GM10847 (cell line): ENCODE results near the gene KNDC1.

ENCODE experiments used
- POLR2A ChIP-seq: IDR thresholded peaks from 2 replicates; pipeline ENCODE4 v1.6.1; 2011; ENCODE audit not compliant: insufficient read length; ENCODE audit errors: extremely low read depth

KNDC1 gene

DNA sequence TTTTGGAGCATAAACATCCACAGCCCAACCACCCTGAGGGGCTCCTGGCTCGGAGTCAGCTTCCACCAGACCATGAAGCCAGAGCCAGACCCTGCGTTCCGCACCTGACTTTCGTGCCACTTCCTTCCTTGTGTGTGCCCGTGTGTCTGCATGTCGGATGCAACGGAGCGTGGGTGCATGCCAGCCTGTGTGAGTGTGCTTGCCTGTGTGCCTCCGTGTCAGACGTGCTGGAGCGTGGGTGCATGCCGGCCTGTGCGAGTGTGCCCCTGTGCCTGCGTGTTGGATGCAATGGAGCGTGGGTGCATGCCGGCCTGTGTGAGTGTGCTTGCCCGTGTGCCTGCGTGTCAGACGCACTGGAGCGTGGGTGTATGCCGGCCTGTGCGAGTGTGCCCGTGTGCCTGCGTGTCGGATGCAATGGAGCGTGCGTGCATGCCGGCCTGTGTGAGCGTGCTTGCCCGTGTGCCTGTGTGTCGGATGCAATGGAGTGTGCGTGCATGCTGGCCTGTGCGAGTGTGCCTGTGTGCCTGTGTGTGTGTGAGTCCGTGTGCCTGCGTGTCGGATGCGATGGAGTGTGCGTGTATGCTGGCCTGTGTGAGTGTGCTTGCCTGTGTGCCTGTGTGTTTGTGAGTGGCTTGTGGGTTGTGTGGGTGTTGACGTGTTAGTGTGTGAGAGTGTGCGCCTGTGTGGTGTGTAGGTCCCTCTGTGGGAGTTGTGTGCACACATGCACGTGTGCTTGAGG is 28.1 kb upstream of the KNDC1 start:
- no peak for TF ChIP-seq POLR2A

GRCh38 chr10:133132473-133133291 is 27.3 kb upstream of the KNDC1 start:
- TF ChIP-seq POLR2A = no peak

GRCh38 chr10:133133471-133134231 is 26.4 kb upstream of the KNDC1 start:
- no peak for TF ChIP-seq POLR2A

DNA sequence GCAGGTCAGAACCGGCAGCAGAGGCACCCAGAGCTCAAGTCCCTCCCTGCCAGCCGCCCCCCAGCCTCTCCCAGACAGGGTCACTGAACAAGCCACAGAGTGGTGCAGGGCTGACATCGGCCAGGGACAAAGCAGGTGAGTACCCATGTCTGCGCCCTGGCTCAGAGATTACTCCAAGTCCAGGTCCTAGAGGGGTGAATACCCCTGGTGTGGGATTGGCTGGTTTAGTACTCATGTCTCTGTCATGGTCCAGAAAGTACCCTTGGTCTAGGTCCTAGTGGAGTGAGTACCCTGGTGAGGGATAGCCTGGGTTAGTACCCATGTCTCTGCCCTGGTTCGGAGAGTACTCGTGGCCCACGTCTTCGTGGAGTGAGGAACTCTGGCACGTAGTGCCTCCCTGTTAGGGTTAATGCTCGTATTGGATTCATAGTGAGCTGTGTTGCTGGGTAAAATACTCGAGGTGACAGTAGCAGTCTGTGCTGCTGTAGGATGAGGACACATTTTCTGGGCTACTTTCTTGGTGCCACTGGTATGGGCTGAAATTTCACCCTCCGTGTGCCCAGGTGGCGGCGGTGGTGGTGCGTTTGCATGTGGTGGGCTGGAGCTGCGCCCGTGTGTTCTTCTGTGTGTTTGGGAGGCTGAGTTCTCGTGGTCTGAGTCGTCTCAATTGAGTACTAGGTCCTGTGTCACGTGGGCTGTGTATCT is 25.5 kb upstream of the KNDC1 start:
- no peak for TF ChIP-seq POLR2A

DNA sequence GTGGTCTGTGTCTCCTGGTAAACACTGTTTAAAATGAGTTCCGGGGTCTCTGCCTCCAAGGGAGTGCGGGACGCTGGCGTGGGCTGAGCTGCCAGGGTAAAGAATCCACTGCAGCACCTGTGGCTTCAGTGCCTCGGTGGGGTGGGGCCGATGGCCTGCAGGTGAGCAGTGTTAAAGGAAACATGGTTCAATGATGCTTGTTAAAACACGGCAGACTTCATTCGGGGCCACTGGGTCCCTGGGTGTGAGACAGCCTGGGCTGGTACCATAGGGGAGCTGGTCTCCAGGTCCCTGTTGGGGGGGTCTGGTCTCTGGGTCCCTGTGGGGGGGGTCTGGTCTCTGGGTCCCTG is 24.9 kb upstream of the KNDC1 start:
- TF ChIP-seq POLR2A = no peak

- no peak for TF ChIP-seq POLR2A
Measured at GRCh38 chr10:133139551-133140065, 20.4 kb upstream of the KNDC1 start.

DNA sequence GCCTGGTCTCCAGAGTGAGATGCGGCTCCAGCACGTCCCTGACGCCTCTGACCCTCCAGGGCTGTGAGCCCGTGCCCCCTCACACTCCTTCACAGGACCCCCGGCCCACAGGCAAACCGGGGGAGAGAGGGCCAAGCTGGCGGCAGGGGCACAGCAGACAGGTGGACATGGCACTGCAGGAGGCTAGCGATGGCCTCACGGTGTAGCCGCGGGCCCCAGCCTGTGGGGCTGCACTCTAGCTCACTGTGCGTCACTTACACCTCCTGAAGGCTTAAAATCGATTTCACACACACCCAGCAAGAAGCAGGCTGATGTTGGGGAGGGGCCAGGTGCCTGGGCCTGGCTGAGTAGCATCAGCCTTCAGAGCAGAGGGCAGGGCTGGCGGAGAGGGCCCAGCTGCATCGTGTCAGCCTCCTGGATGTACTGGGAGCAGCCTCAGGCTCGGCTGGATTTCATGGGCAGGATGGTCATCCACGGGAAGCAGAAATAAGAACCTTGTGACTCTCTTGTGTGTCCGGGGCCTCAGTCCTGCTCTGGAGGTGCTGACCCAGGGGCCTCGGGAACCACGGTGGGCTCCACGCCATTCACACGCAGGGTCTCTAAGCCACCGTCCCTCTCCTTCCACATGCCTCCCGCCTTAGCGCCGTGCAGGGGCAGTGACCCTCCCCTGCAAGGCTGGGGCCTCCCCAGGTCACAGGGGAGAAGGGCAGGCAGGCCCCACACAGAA is 19.4 kb upstream of the KNDC1 start:
- no peak for TF ChIP-seq POLR2A

DNA sequence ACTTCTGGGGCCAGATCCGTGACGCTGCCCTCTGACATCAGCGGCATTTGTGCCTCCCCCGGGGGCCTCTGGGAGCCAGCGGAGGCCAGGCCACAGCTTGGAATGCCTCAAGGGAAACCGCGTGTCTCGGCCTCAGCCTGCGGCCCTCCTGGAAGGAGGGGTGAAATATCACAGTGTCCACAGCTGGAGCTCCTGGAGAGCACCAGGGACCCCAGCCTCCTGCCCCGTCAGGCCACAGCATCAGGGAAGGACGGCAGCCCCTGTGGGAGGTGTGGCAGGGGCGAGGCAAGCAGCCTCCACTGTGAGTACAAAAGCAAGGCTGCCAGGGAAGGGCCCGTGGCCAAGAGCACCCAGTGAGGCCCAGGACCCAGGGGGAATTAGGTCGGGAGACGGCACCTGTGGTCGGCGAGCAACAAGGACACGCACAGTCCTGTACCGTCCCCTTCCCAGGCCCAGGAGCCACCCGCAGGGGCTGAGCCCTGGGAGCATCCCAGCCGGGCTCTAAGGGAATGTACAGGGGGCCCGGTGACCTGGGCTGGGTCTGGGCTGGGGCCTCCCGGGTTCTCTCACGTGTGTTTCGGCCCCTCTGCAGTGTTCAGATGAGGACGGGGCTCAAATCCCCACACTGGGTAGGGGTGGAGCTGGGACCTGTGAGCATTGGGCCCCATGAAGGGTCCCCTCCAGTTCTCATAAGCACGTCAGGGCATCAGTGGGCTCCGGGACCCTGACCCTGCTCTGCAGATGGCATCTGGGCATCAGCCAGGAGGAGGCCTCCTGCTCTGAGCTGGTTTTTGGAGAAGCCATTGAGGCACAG is 18.7 kb upstream of the KNDC1 start:
- no peak for TF ChIP-seq POLR2A

- TF ChIP-seq POLR2A = no peak
Measured at GRCh38 chr10:133141958-133142340, 18.1 kb upstream of the KNDC1 start.

GRCh38 chr10:133142523-133143199 is 17.4 kb upstream of the KNDC1 start:
- no peak for TF ChIP-seq POLR2A

- TF ChIP-seq POLR2A = no peak
Measured at GRCh38 chr10:133143200-133143533, 16.9 kb upstream of the KNDC1 start.

DNA sequence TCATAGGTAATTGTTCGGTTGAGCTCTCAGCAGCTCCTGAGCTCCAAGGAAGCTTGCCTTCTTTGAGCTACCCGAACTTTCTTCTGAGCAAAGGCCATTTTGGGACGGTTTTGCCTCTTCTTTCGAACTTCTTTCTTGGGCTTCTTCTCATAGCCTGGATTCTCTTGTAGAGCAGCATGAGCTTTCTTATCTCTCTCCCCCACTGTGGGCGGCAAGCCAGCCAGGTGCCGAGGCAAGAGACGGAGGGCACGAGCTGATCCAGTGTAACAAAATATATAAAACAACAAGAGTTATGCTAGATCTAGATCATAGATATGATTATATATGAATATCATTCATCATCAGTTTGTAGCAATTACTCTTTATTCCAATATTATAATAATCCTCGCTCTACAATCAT is 16.5 kb upstream of the KNDC1 start:
- TF ChIP-seq POLR2A = no peak

DNA sequence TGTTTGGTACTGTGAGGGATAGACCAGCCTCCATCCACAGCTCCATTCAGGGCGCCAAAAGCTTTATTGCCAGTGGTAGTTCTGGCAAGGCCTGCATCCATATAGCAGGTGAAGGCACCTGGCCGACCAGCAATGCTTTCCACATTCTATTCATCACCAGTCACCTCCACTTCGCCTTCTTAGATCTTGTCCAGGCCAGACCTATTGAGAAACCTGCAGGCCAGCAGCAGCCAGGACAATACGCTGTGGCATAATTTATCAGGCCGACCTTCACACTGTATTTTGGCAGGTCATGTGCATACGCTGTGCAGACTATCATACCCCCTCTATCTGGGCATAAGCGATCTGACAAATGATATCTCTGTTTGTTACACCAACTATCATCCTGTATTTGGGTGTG is 15.2 kb upstream of the KNDC1 start:
- TF ChIP-seq POLR2A = no peak
